LNCAP (cell line): ENCODE results near the gene SALL4.

ENCODE experiments used
- CTCF ChIP-seq: fragments of 450-650 bp; IDR thresholded peaks from 2 replicates; pipeline ENCODE4 v1.5.1; 2017; ENCODE audit warnings: mild to moderate bottlenecking

Gene SALL4

GRCh38 chr20:51802170-51802751 lies at the start of gene SALL4:
Gene SALL4, minus strand, starts transcription at chr20:51802521. Its CDS starts 113 bp downstream, at chr20:51802408.
- no peak for TF ChIP-seq CTCF

GRCh38 chr20:51848346-51848745 lies 46.0 kb upstream of the SALL4 start:
- no peak for TF ChIP-seq CTCF

GRCh38 chr20:51840865-51841264 lies 38.5 kb upstream of the SALL4 start:
- no peak for TF ChIP-seq CTCF

- TF ChIP-seq CTCF, result no peak
Observed at GRCh38 chr20:51837876-51838420, 35.6 kb upstream of the SALL4 start.

- no peak for TF ChIP-seq CTCF
Observed at GRCh38 chr20:51837436-51837835, 35.1 kb upstream of the SALL4 start.

- no peak for TF ChIP-seq CTCF
Observed at GRCh38 chr20:51833326-51833725, 31.0 kb upstream of the SALL4 start.

- no peak for TF ChIP-seq CTCF
Observed at GRCh38 chr20:51832276-51832675, 30.0 kb upstream of the SALL4 start.

- no peak for TF ChIP-seq CTCF
Observed at GRCh38 chr20:51831866-51832265, 29.5 kb upstream of the SALL4 start.
